Measurements from ENCODE around the gene KIF1A.
"Not testable (repeated sequence)": the region's sequence is repeated elsewhere in the genome, so short reads cannot be mapped to it uniquely, and the experiment has no call there.

KIF1A gene

GRCh38 chr2:240680185-240680584, 139.8 kb downstream of the KIF1A start:
- DNase-seq: not testable (repeated sequence)

- DNase-seq: not testable (repeated sequence)
Measured at GRCh38 chr2:240678909-240679308, 141.1 kb downstream of the KIF1A start.

GRCh38 chr2:240678043-240678442, 142.0 kb downstream of the KIF1A start:
- DNase-seq: not testable (repeated sequence)

GRCh38 chr2:240675345-240675744, 144.7 kb downstream of the KIF1A start:
- DNase-seq: not testable (repeated sequence)

- DNase-seq: not testable (repeated sequence)
Measured at GRCh38 chr2:240674461-240675184, 145.4 kb downstream of the KIF1A start.

- DNase-seq: no peak
Measured at GRCh38 chr2:240672701-240673190, 147.3 kb downstream of the KIF1A start.

- no peak for DNase-seq
Measured at GRCh38 chr2:240672076-240672700, 147.8 kb downstream of the KIF1A start.

- no peak for DNase-seq
Measured at GRCh38 chr2:240670950-240671349, 149.1 kb downstream of the KIF1A start.

- no peak for DNase-seq
Measured at GRCh38 chr2:240670402-240670801, 149.6 kb downstream of the KIF1A start.

GRCh38 chr2:240664622-240665021, 155.4 kb downstream of the KIF1A start:
- no peak for DNase-seq

Data from NK-92 treated with Interleukin-12 subunit alpha and Interleukin-12 subunit beta, amount 100 ng/mL, for 24 hours (cell line).